ENCODE measurements around the gene CPVL. TPM values are rescaled to one million over a fixed set of nuclear protein-coding genes. Genes with fewer than 3 reads are reported as not detected.
A peak's percentile ranks its signal among the peaks of the same experiment; 100 is the strongest.

CPVL gene
- total RNA-seq, 1 experiment from 2014 or later, result 10.3 TPM

DNA sequence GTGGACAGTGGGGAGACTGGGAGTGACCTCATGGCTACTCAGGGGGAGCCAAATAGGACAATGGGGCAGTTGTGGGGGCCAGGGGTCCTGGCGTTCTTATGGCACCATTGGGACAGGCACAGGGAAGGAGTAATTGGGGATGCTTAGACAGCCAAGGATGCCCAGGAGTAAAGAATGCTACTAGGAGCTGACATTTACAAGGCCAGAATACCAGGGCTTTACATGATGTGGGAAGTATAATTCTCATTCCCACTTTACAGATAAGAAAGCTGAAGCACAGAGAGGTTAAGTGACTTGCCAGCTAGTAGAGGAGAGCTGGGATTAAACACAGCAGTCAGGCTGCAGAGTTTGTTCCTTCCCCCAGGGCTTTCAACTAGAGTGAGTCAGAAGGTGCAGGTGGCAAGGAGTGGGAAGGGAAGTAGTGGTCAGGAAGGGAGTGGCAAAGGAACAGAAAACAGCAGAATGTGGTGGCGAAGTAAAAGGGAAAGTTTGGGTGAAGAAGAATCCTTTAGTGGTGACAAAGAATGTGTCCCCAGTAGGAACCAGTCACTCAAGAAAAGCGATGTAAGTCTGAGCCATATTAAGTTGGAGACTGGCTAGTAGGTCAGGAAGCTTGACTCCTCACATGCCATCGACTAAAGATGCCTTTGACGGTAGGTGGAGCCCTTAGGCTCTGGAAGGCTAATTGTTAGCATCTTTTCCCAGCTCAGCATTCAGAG lies 32.8 kb downstream of the CPVL start:
- Histone ChIP-seq H3K36me3 (ENCODE audit: control insufficient read depth in 1 of 2, insufficient read depth in 2 of 2, low read length in 2 of 2) (no peaks in the 10 kb centered on the region), H3K27ac (ENCODE audit: low read depth, low read length) (no peak overlapping the region), H3K4me3 (replicated peaks in 1 of 2; ENCODE audit: low read depth in 1 of 2, low read length in 2 of 2) (no peak overlapping the region), H3K9me3 (ENCODE audit: control insufficient read depth in 1 of 2, insufficient read depth in 1 of 2, low read depth in 1 of 2, low read length in 2 of 2) (no peaks in the 10 kb centered on the region), H3K4me2 (ENCODE audit: low read length) (peak overlapping the region; percentile 35), H4K20me1 (ENCODE audit: insufficient read depth) (no peaks in the 10 kb centered on the region), H3K27me3 (ENCODE audit: insufficient read depth, low read length) (no peaks in the 10 kb centered on the region), H3K9me2 (ENCODE audit: insufficient read depth) (no peaks in the 10 kb centered on the region), H3K9ac (ENCODE audit: low read length) (no peak overlapping the region), H3K4me1 (ENCODE audit: control insufficient read depth in 1 of 2, insufficient read depth in 2 of 2, low read length in 2 of 2) (peaks cover 3 to 20% of the 10 kb centered on the region in 2 experiments; a peak in 3 of 4 replicates), H3K79me2 (ENCODE audit: insufficient read depth, low read length) (no peaks in the 10 kb centered on the region), H2AFZ (ENCODE audit: low read depth, low read length, poor library complexity, severe bottlenecking) (no peak overlapping the region)
- ATAC-seq (peak; percentile 89), DNase-seq (ENCODE audit: low read depth, low spot score) (peak; percentile 36)
- ChIA-PET RAD21 (ENCODE audit: low non-redundant PET in 1 of 2, low total read pairs in 2 of 2, uncharacterized antibody in 2 of 2, unreplicated experiment in 2 of 2) (interaction anchor here (1.0 to 1.9 kb wide), 3 partner anchors 232 to 295 kb away, joined by 5 to 7 read pairs (median 6); no protein-coding TSS in a partner anchor), CTCF (interaction anchor here (0.7 to 4.0 kb wide), 12 partner anchors 12 to 294 kb away, joined by 3 to 52 read pairs (median 6); no protein-coding TSS in a partner anchor), POLR2A (interaction anchor here (0.9 to 1.0 kb wide), 2 partner anchors 186 to 449 kb away, joined by 3 read pairs; no protein-coding TSS in a partner anchor)
- no TSS peak for BruUV-seq (replicated peaks)
- TF ChIP-seq, protein P1, sequence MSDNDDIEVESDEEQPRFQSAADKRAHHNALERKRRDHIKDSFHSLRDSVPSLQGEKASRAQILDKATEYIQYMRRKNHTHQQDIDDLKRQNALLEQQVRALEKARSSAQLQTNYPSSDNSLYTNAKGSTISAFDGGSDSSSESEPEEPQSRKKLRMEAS (IDR thresholded peaks at IDR 0.05), result peak; percentile 9; the same call in 1 of the 2 replicates
- TF ChIP-seq, protein P2, sequence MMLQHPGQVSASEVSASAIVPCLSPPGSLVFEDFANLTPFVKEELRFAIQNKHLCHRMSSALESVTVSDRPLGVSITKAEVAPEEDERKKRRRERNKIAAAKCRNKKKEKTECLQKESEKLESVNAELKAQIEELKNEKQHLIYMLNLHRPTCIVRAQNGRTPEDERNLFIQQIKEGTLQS (IDR thresholded peaks at IDR 0.05), result no peak
- peak; percentile 38; the same call in 1 of the 2 replicates for TF ChIP-seq JUND (IDR thresholded peaks at IDR 0.05)
- TF ChIP-seq EGR1 (IDR thresholded peaks at IDR 0.05; ENCODE audit: low read depth), result no peak
- TF ChIP-seq TCF7L2 (IDR thresholded peaks at IDR 0.05; ENCODE audit: borderline replicate concordance, extremely low read depth, insufficient read depth, insufficient read length), result no peak
- peak; percentile 26; the same call in 1 of the 2 replicates for TF ChIP-seq SP1 (IDR thresholded peaks at IDR 0.05; ENCODE audit: low read depth)
- no peak for TF ChIP-seq POLR2AphosphoS5 (IDR thresholded peaks at IDR 0.05; ENCODE audit: low read depth, low read length)
- TF ChIP-seq, protein P3, sequence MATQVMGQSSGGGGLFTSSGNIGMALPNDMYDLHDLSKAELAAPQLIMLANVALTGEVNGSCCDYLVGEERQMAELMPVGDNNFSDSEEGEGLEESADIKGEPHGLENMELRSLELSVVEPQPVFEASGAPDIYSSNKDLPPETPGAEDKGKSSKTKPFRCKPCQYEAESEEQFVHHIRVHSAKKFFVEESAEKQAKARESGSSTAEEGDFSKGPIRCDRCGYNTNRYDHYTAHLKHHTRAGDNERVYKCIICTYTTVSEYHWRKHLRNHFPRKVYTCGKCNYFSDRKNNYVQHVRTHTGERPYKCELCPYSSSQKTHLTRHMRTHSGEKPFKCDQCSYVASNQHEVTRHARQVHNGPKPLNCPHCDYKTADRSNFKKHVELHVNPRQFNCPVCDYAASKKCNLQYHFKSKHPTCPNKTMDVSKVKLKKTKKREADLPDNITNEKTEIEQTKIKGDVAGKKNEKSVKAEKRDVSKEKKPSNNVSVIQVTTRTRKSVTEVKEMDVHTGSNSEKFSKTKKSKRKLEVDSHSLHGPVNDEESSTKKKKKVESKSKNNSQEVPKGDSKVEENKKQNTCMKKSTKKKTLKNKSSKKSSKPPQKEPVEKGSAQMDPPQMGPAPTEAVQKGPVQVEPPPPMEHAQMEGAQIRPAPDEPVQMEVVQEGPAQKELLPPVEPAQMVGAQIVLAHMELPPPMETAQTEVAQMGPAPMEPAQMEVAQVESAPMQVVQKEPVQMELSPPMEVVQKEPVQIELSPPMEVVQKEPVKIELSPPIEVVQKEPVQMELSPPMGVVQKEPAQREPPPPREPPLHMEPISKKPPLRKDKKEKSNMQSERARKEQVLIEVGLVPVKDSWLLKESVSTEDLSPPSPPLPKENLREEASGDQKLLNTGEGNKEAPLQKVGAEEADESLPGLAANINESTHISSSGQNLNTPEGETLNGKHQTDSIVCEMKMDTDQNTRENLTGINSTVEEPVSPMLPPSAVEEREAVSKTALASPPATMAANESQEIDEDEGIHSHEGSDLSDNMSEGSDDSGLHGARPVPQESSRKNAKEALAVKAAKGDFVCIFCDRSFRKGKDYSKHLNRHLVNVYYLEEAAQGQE (IDR thresholded peaks at IDR 0.05; ENCODE audit: low read depth), result no peak
- no peak for TF ChIP-seq ZFX (IDR thresholded peaks at IDR 0.05)
- TF ChIP-seq ELF1 (IDR thresholded peaks at IDR 0.05; ENCODE audit: borderline replicate concordance, low read depth), result no peak
- TF ChIP-seq, protein P4, sequence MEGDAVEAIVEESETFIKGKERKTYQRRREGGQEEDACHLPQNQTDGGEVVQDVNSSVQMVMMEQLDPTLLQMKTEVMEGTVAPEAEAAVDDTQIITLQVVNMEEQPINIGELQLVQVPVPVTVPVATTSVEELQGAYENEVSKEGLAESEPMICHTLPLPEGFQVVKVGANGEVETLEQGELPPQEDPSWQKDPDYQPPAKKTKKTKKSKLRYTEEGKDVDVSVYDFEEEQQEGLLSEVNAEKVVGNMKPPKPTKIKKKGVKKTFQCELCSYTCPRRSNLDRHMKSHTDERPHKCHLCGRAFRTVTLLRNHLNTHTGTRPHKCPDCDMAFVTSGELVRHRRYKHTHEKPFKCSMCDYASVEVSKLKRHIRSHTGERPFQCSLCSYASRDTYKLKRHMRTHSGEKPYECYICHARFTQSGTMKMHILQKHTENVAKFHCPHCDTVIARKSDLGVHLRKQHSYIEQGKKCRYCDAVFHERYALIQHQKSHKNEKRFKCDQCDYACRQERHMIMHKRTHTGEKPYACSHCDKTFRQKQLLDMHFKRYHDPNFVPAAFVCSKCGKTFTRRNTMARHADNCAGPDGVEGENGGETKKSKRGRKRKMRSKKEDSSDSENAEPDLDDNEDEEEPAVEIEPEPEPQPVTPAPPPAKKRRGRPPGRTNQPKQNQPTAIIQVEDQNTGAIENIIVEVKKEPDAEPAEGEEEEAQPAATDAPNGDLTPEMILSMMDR (IDR thresholded peaks at IDR 0.05 in 2 of 3, conservative IDR thresholded peaks at IDR 0.05 in 1 of 3; ENCODE audit: borderline replicate concordance in 1 of 3, insufficient read depth in 1 of 3, low read depth in 2 of 3, low read length in 2 of 3), result peak; percentile 46 to 56 (median 54); a peak in 5 of 6 replicates
- TF ChIP-seq FOSL1 (IDR thresholded peaks at IDR 0.05; ENCODE audit: low read depth), result peak; percentile 35; the same call in 1 of the 2 replicates
- TF ChIP-seq EZH2phosphoT487 (IDR thresholded peaks at IDR 0.05; ENCODE audit: borderline replicate concordance), result no peak
- TF ChIP-seq RAD21 (IDR thresholded peaks at IDR 0.05; ENCODE audit: low read depth), result peak; percentile 74
- TF ChIP-seq ZNF274 (IDR thresholded peaks at IDR 0.05; ENCODE audit: low read depth, low read length), result no peak
- TF ChIP-seq, protein P5, sequence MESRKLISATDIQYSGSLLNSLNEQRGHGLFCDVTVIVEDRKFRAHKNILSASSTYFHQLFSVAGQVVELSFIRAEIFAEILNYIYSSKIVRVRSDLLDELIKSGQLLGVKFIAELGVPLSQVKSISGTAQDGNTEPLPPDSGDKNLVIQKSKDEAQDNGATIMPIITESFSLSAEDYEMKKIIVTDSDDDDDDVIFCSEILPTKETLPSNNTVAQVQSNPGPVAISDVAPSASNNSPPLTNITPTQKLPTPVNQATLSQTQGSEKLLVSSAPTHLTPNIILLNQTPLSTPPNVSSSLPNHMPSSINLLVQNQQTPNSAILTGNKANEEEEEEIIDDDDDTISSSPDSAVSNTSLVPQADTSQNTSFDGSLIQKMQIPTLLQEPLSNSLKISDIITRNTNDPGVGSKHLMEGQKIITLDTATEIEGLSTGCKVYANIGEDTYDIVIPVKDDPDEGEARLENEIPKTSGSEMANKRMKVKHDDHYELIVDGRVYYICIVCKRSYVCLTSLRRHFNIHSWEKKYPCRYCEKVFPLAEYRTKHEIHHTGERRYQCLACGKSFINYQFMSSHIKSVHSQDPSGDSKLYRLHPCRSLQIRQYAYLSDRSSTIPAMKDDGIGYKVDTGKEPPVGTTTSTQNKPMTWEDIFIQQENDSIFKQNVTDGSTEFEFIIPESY (IDR thresholded peaks at IDR 0.05; ENCODE audit: extremely low read depth, insufficient replicate concordance, low read length), result no peak
- no peak for TF ChIP-seq CBX3 (IDR thresholded peaks at IDR 0.05; ENCODE audit: low read depth)
- intact Hi-C loops (cut with micrococcal nuclease), result loop anchor here (2.0 to 5.0 kb wide), 2 partner anchors 234 to 295 kb away; no protein-coding TSS in a partner anchor
